GM12892 (cell line): ENCODE data around the gene NTN5.

ENCODE experiments used
- DNase-seq: peaks from one replicate; pipeline ENCODE4 v3.0.0; 2011; ENCODE audit not compliant: insufficient read length
- FAIRE-seq: peaks from 2 replicates; lab custom pipeline; 2011; peaks lifted over from hg19 to GRCh38; lab: Jason Lieb, UNC
- POLR2A ChIP-seq: IDR thresholded peaks from 2 replicates; pipeline ENCODE4 v1.6.1; 2011; ENCODE audit warnings: low read depth, low read length, control low read depth
- POLR2AphosphoS5 ChIP-seq: IDR thresholded peaks from 2 replicates; pipeline ENCODE4 v1.6.1; 2011; ENCODE audit warnings: low read depth, low read length, control low read depth
- TAF1 ChIP-seq: IDR thresholded peaks from 2 replicates; pipeline ENCODE4 v1.6.1; 2011; ENCODE audit warnings: low read depth, mild to moderate bottlenecking, control low read depth, low read length, borderline replicate concordance

The NTN5 gene

GRCh38 chr19:48619692-48620585 is 52.9 kb downstream of the NTN5 start:
- no peak for TF ChIP-seq POLR2A
- TF ChIP-seq TAF1, result no peak
- TF ChIP-seq POLR2AphosphoS5, result no peak
- no peak for FAIRE-seq
- DNase-seq, result no peak

- DNase-seq, result peak; percentile 97
- peak; percentile 98 for FAIRE-seq
- TF ChIP-seq POLR2A, result peak; percentile 97
- TF ChIP-seq TAF1, result peak; percentile 98
- peak; percentile 97 for TF ChIP-seq POLR2AphosphoS5
Observed at GRCh38 chr19:48618916-48619691, 53.7 kb downstream of the NTN5 start, which contains the start of the genes RPL18 and SPHK2. Gene RPL18 (minus strand): TSS chr19:48619178. CDS start chr19:48619143, 35 bp downstream. Gene SPHK2 (plus strand): TSS chr19:48619506. CDS start chr19:48620515, 1,009 bp downstream.

GRCh38 chr19:48618278-48618915 is 54.4 kb downstream of the NTN5 start:
- FAIRE-seq, result no peak
- TF ChIP-seq POLR2A, result no peak
- peak; percentile 31; the same call in 1 of the 2 replicates for TF ChIP-seq POLR2AphosphoS5
- no peak for DNase-seq

- no peak for FAIRE-seq
- no peak for DNase-seq
- TF ChIP-seq POLR2AphosphoS5, result no peak
- no peak for TF ChIP-seq TAF1
Observed at GRCh38 chr19:48617146-48617937, 55.5 kb downstream of the NTN5 start.

GRCh38 chr19:48616491-48617056 is 56.2 kb downstream of the NTN5 start:
- no peak for DNase-seq
- TF ChIP-seq TAF1, result no peak
- TF ChIP-seq POLR2AphosphoS5, result no peak; the same call in 1 of the 2 replicates
- TF ChIP-seq POLR2A, result no peak
- no peak for FAIRE-seq

GRCh38 chr19:48616041-48616436 is 56.8 kb downstream of the NTN5 start:
- DNase-seq (no peak), FAIRE-seq (no peak)

GRCh38 chr19:48615231-48616040 is 57.4 kb downstream of the NTN5 start:
- DNase-seq, result no peak
- no peak for TF ChIP-seq POLR2A
- TF ChIP-seq POLR2AphosphoS5, result no peak
- no peak for TF ChIP-seq TAF1
- no peak for FAIRE-seq

More at GRCh38 chr19:48616041-48616436, 56.8 kb downstream of the NTN5 start:
- no peak for TF ChIP-seq POLR2A
- TF ChIP-seq TAF1, result no peak
- TF ChIP-seq POLR2AphosphoS5, result no peak; the same call in 1 of the 2 replicates

GRCh38 chr19:48614436-48615230 is 58.2 kb downstream of the NTN5 start, which contains the start of gene FAM83E:
Gene FAM83E (minus strand): TSS chr19:48615076. CDS start chr19:48613372, 1,704 bp downstream.
- FAIRE-seq (no peak), DNase-seq (no peak)
- TF ChIP-seq TAF1 (no peak), POLR2A (peak; percentile 73; the same call in 1 of the 2 replicates), POLR2AphosphoS5 (peak; percentile 76; the same call in 1 of the 2 replicates)
